Activated T-helper 9 cell treated with anti-CD3 and anti-CD28 coated beads, Interleukin-2, amount 50 U/mL, for 16 hours (primary cell): ENCODE data around the gene WT1.

Experiments
- DNase-seq: peaks from one replicate; pipeline ENCODE4 v3.0.0-alpha.2; 2020; ENCODE audit warnings: low read depth

Gene WT1

GRCh38 chr11:32421992-32422391, 13.3 kb downstream of the WT1 start:
- DNase-seq: no peak

GRCh38 chr11:32420937-32421901, 14.1 kb downstream of the WT1 start:
- no peak for DNase-seq

- no peak for DNase-seq
Measured at GRCh38 chr11:32420139-32420538, 15.2 kb downstream of the WT1 start.

GRCh38 chr11:32418836-32419235, 16.5 kb downstream of the WT1 start:
- no peak for DNase-seq

GRCh38 chr11:32417806-32418205, 17.5 kb downstream of the WT1 start:
- no peak for DNase-seq

- DNase-seq: no peak
Measured at GRCh38 chr11:32416301-32416700, 19.0 kb downstream of the WT1 start.

GRCh38 chr11:32414925-32415324, 20.4 kb downstream of the WT1 start:
- no peak for DNase-seq

GRCh38 chr11:32411942-32412615, 23.3 kb downstream of the WT1 start:
- DNase-seq: no peak

- DNase-seq: no peak
Measured at GRCh38 chr11:32405592-32405991, 29.7 kb downstream of the WT1 start.

- DNase-seq: no peak
Measured at GRCh38 chr11:32402836-32403235, 32.5 kb downstream of the WT1 start.

- DNase-seq: no peak
Measured at GRCh38 chr11:32400670-32401369, 34.5 kb downstream of the WT1 start.

GRCh38 chr11:32400196-32400595, 35.1 kb downstream of the WT1 start:
- no peak for DNase-seq

GRCh38 chr11:32396991-32397390, 38.3 kb downstream of the WT1 start:
- no peak for DNase-seq

GRCh38 chr11:32396331-32396730, 39.0 kb downstream of the WT1 start:
- no peak for DNase-seq

- no peak for DNase-seq
Measured at GRCh38 chr11:32395127-32395526, 40.2 kb downstream of the WT1 start.

- no peak for DNase-seq
Measured at GRCh38 chr11:32392840-32393239, 42.5 kb downstream of the WT1 start.

- DNase-seq: no peak
Measured at GRCh38 chr11:32391956-32392553, 43.3 kb downstream of the WT1 start.

GRCh38 chr11:32391479-32391878, 43.9 kb downstream of the WT1 start:
- DNase-seq: no peak

GRCh38 chr11:32390712-32391111, 44.6 kb downstream of the WT1 start:
- DNase-seq: no peak

GRCh38 chr11:32388871-32389770, 46.2 kb downstream of the WT1 start:
- no peak for DNase-seq

- DNase-seq: no peak
Measured at GRCh38 chr11:32388365-32388764, 47.0 kb downstream of the WT1 start.
